ENCODE results near the gene PSEN1. TPM values are rescaled to one million over a fixed set of nuclear protein-coding genes. Genes with fewer than 3 reads are reported as not detected.

The PSEN1 gene
- total and polyA plus RNA-seq, 10 of the 15 experiments (the other 5 are each of a cell fraction or from before 2014, with no cell fraction given): 8.9 to 32.3 (median 21.8) TPM

DNA sequence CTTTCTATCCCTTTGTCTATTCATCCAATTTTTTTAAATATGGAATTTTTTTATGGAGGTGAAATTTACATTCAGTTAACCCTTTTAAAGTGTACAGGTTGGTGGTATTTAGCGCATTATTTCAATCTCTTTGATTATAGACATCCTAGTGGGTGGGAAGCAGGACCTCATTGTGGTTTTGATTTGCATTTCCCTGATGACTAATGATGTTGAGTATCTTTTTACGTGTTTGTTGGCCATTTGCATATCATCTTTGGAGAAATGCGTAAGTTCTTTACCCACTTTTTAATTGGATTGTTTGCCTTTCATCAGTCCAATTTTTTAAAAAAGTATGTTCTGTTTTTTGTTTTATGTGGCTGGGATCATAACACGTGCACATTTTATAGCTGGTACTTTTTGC lies 121.8 kb downstream of the PSEN1 start:
- H3K9ac ChIP-seq (ENCODE audit: control insufficient read depth, insufficient read depth, low read length): no peak overlapping the region
- intact Hi-C loops (cut with micrococcal nuclease; ENCODE audit: unreplicated experiment) (no loop called here), in situ Hi-C loops (cut with MboI) (no loop called here)
- no peaks in the 10 kb centered on the region for H3K36me3 ChIP-seq (ENCODE audit: control insufficient read depth in 2 of 2, insufficient read depth in 2 of 2, low read length in 1 of 2)
- RAD21 ChIA-PET (ENCODE audit: unreplicated experiment): no interaction called here
- H4K20me1 ChIP-seq (ENCODE audit: control insufficient read depth, insufficient read depth): no peaks in the 10 kb centered on the region
- H3K27me3 ChIP-seq (replicated peaks in 1 of 2; ENCODE audit: control insufficient read depth in 2 of 2, insufficient read depth in 2 of 2, low read length in 1 of 2): no peaks in the 10 kb centered on the region
- SMC1A ChIA-PET (ENCODE audit: uncharacterized antibody, unreplicated experiment): interaction anchor here (0.6 kb wide), 1 partner anchor 199 kb away, joined by 4 read pairs; no protein-coding TSS in a partner anchor
- no peak for TF ChIP-seq HCFC1 (IDR thresholded peaks at IDR 0.05; ENCODE audit: low read length)
- TF ChIP-seq MLLT1 (IDR thresholded peaks at IDR 0.05): no peak
- TF ChIP-seq, protein P1, sequence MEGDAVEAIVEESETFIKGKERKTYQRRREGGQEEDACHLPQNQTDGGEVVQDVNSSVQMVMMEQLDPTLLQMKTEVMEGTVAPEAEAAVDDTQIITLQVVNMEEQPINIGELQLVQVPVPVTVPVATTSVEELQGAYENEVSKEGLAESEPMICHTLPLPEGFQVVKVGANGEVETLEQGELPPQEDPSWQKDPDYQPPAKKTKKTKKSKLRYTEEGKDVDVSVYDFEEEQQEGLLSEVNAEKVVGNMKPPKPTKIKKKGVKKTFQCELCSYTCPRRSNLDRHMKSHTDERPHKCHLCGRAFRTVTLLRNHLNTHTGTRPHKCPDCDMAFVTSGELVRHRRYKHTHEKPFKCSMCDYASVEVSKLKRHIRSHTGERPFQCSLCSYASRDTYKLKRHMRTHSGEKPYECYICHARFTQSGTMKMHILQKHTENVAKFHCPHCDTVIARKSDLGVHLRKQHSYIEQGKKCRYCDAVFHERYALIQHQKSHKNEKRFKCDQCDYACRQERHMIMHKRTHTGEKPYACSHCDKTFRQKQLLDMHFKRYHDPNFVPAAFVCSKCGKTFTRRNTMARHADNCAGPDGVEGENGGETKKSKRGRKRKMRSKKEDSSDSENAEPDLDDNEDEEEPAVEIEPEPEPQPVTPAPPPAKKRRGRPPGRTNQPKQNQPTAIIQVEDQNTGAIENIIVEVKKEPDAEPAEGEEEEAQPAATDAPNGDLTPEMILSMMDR (IDR thresholded peaks at IDR 0.05 in 2 of 3, conservative IDR thresholded peaks at IDR 0.05 in 1 of 3; ENCODE audit: control insufficient read depth in 2 of 3, extremely low read depth in 1 of 3, insufficient read depth in 1 of 3, low read depth in 3 of 3, low read length in 3 of 3): no peak
- TF ChIP-seq RUNX3 (IDR thresholded peaks at IDR 0.05; ENCODE audit: low read length): peak; percentile 56; the same call in 1 of the 2 replicates
- TF ChIP-seq MTA2 (IDR thresholded peaks at IDR 0.05; ENCODE audit: low read depth): peak; percentile 49; the same call in 1 of the 2 replicates
- peak; percentile 90 for TF ChIP-seq POU2F2 (IDR thresholded peaks at IDR 0.05; ENCODE audit: borderline replicate concordance, low read depth, low read length)
- no peak overlapping the region for H3K4me2 ChIP-seq (ENCODE audit: control insufficient read depth, insufficient read depth)
- POLR2A ChIA-PET: interaction anchor here (0.7 to 1.0 kb wide), 2 partner anchors 18 to 173 kb away, joined by 3 to 4 read pairs; no protein-coding TSS in a partner anchor
- BruUV-seq (replicated peaks): no TSS peak
- no peaks in the 10 kb centered on the region for H3K79me2 ChIP-seq (ENCODE audit: control insufficient read depth, insufficient read depth, low read length)
- FAIRE-seq (peak; percentile 23), ATAC-seq (peak; percentile 43), DNase-seq (ENCODE audit: low read depth, low spot score) (no peak)
- H3K27ac ChIP-seq (ENCODE audit: control insufficient read depth, insufficient read depth): no peak overlapping the region
- no peaks in the 10 kb centered on the region; the same call in 1 of the 2 replicates for H3K4me1 ChIP-seq (ENCODE audit: control insufficient read depth, insufficient read depth, low read length)
- H3K9me3 ChIP-seq (replicated peaks; ENCODE audit: control insufficient read depth, insufficient read depth, low read length): no peaks in the 10 kb centered on the region
- no peak overlapping the region for H3K4me3 ChIP-seq
- CTCF ChIA-PET: no interaction called here
- WGBS (ENCODE audit: insufficient coverage, insufficient replicate concordance, low lambda C conversion rate, missing lambda C conversion rate): 45% methylated on average over 4 of the region's 4 CpGs
- no peak overlapping the region for H2AFZ ChIP-seq (ENCODE audit: control insufficient read depth, low read depth, low read length)

Data from GM12878 (cell line).